ENCODE results near the gene TSPEAR.

DNA sequence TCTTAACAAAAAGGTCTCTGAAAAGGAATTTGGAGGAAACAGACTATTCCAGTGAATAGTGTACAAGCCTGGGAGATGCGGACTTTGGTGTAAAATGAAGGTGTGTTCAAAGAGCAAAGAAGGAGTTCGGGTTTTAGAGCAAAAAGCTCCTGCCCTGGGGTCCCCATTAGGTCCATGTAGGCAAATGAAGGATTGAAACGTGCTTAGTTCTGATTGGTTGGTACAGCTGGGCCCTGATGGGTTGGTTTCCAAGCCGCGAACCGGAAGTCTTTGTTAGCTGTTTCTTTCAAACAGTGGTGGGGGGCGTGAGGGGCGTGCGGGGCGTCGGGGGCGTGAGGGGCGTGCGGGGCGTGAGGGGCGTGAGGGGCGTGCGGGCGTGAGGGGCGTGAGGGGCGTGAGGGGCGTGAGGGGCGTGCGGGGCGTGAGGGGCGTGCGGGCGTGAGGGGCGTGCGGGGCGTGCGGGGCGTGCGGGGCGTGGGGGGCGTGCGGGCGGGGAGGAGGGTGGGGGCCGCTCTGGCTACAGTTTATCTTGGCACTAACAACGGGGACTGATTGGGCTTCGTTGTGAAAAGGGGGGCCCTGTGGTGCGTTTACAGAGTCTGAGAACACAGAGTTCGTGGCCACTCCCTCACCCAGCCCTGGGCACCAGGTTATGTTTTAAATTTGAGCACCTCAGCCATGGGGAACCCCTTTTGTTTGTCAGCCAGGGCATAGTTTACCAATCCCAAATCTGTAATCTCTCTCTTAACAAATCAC is 226.7 kb downstream of the TSPEAR start:
- TF ChIP-seq, protein P1, sequence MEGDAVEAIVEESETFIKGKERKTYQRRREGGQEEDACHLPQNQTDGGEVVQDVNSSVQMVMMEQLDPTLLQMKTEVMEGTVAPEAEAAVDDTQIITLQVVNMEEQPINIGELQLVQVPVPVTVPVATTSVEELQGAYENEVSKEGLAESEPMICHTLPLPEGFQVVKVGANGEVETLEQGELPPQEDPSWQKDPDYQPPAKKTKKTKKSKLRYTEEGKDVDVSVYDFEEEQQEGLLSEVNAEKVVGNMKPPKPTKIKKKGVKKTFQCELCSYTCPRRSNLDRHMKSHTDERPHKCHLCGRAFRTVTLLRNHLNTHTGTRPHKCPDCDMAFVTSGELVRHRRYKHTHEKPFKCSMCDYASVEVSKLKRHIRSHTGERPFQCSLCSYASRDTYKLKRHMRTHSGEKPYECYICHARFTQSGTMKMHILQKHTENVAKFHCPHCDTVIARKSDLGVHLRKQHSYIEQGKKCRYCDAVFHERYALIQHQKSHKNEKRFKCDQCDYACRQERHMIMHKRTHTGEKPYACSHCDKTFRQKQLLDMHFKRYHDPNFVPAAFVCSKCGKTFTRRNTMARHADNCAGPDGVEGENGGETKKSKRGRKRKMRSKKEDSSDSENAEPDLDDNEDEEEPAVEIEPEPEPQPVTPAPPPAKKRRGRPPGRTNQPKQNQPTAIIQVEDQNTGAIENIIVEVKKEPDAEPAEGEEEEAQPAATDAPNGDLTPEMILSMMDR (IDR thresholded peaks at IDR 0.05), result no peak
- TF ChIP-seq ZFX (IDR thresholded peaks at IDR 0.05; ENCODE audit: borderline replicate concordance), result no peak

Data from 22Rv1 (cell line).